SIG-M5 treated with dmso at 0.1 percent for 504 hours (cell line): ENCODE results near the gene KDM4C.
"Not testable (repeated sequence)": the region's sequence is repeated elsewhere in the genome, so short reads cannot be mapped to it uniquely, and the experiment has no call there.

Experiments
- DNase-seq: peaks from one replicate; lab custom pipeline; 2025; ENCODE audit not compliant: unreplicated experiment; lab: John Stamatoyannopoulos, UW

KDM4C gene

DNA sequence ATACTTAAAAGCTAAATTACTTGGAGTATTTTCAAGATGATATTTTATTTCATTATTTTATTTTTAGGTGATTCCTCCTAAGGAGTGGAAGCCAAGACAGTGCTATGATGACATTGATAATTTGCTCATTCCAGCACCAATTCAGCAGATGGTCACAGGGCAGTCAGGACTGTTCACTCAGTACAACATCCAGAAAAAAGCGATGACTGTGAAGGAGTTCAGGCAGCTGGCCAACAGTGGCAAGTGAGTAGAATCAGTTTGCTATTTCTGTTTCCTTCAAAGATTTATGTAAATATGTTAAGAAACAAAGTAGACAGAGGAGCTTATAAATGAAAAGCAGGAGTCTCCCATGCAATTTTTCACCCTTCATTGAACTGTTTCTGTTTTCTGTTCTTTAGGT, 47.8 kb downstream of the KDM4C start:
- DNase-seq = no peak

GRCh38 chr9:6806318-6806717, 48.5 kb downstream of the KDM4C start:
- not testable (repeated sequence) for DNase-seq

GRCh38 chr9:6807669-6808068, 49.9 kb downstream of the KDM4C start:
- DNase-seq = not testable (repeated sequence)

- no peak for DNase-seq
These were observed 53.7 kb downstream of the KDM4C start for GRCh38 chr9:6811436-6811835.

GRCh38 chr9:6816581-6816980, 58.8 kb downstream of the KDM4C start:
- no peak for DNase-seq

GRCh38 chr9:6818292-6818922, 60.6 kb downstream of the KDM4C start:
- DNase-seq = no peak

DNA sequence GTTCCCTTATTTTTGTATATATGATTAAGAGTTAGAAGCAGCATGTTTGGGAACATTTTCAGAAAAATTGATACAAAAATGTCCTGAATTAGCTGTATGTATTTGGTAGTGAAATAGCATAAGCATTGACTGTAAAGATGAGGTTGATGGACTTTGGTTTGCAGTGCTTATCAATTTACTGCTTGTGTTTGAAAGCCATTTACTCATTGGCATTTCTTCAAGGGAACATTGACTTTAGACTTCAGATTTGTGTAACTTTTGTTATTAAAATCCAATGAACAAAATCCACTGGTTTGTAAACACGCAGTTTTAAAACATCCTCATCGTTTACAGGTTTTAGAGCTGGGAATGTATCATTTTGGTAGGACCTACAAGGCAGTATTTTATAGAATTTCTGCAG, 61.3 kb downstream of the KDM4C start:
- no peak for DNase-seq

DNA sequence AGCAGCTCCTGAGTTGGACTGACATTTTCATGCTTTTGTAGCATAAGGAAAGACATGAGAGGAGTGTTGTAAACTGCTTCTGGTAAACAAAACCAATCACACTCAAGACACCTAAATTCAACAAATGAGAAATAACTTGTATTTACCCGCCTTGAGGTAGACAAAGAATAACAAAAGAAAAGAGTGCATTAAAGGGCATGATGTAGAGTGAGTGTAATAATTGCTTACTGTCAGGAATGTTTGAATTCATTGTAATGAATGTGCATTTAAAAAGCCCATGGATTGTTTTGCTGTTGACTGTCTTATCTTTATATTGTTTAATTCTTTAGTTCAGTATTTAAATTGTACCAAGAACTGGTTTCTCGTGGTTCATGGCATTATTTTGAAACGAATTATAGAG, 61.8 kb downstream of the KDM4C start:
- DNase-seq = no peak

GRCh38 chr9:6822696-6823095, 64.9 kb downstream of the KDM4C start:
- DNase-seq = no peak

- DNase-seq = peak; percentile 38
These were observed 69.8 kb downstream of the KDM4C start for GRCh38 chr9:6827439-6828145.

- peak; percentile 9 for DNase-seq
These were observed 71.3 kb downstream of the KDM4C start for GRCh38 chr9:6829027-6829426.

DNA sequence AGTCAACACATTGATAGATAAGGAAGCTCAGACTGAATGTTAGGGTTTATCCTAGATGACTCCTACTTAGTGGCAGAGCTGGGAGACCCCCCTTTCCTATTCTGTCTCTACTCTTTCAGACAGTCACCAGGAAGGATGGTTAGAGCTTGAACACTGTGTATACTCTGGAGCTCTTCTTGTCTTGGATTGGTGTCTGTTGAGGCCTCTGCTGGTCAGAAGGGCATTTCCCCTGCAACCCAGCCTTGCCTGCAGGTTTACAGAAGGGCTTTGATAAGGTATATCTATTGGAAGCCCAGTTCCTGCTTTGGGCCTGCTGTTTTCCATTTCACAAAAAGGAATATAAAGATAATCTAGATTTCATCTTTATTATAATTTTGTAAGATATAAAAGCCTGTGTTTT, 71.8 kb downstream of the KDM4C start:
- DNase-seq = no peak

DNA sequence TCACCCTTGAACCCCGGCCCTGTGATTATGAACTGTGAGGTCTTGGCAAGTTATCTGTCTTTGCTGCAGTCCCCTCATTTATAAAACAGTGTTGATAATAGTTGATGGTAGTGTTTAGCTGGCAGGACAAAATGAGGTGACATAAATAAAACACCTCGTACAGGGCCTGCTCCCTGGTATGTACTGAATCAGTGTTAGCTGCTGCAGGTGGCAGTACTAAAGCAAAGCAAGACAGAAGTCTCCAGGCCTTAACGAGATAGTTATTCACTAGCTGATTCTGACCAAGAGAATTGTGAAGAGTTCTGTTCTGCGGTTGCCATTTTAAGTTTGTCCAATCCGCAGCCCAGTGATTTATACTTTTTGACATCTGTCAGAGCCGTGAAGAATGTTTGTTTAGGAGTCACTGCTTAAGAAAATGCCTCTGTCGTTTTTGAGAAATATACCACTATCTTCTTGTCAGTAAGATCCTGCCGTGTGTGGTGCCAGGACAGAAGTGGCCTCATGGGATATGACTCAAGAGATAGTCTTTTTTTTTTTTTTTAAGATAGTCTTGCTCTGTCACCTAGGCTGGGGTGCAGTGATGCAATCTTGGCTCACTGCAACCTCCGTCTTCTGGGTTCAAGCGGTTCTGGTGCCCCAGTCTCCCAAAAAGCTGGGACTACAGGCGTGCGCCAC, 75.9 kb downstream of the KDM4C start:
- DNase-seq = no peak

- no peak for DNase-seq
These were observed 76.5 kb downstream of the KDM4C start for GRCh38 chr9:6834306-6834705.

- no peak for DNase-seq
These were observed 80.4 kb downstream of the KDM4C start for GRCh38 chr9:6838158-6838557.

GRCh38 chr9:6842584-6842947, 84.8 kb downstream of the KDM4C start:
- DNase-seq = no peak

- DNase-seq = no peak
These were observed 86.0 kb downstream of the KDM4C start for GRCh38 chr9:6843742-6844141.

GRCh38 chr9:6844267-6844666, 86.5 kb downstream of the KDM4C start:
- no peak for DNase-seq

DNA sequence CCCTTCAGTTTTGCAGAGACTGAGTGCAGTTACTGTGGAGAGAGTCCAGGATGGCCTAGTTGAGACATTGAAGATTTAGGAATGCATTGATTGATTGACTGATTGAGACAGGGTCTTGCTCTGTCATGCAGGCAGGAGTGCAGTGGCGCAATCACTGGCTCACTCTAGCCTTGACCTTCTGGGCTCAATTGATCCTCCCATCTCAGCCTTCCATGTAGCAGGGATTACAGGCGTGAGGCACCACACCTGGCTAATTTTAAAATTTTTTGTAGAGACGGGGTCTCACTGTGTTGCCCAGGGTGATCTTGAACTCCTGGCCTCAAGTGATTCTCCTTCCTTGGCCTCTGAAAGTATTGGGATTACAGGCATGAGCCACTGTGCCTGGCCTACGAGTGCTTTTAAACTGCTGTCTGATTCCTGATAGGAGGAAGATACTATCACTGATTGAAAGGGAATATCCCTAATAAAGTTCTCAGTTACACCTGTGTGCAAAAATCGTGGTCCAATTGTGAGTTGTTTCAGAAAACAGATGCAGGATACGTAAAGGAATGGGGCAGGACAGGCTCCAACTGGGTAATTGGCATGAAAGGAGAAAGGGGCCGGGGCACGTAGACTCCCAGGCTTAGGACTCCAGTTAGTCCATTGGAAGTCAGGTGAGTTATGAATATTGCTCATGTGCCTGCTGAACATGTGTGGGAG, 87.5 kb downstream of the KDM4C start:
- DNase-seq = no peak

GRCh38 chr9:6845880-6846279, 88.1 kb downstream of the KDM4C start:
- DNase-seq = no peak

- DNase-seq = no peak
These were observed 94.6 kb downstream of the KDM4C start for GRCh38 chr9:6852243-6852963.
